BJ (cell line): ENCODE measurements around the gene KIDINS220. TPM values are rescaled to one million over a fixed set of nuclear protein-coding genes. Genes with fewer than 3 reads are reported as not detected.

Experiments
- CTCF ChIA-PET: fragments of 350-600 bp; formaldehyde crosslinking; extraction: SDS; loops from one replicate; lab custom pipeline; 2021; ENCODE audit warnings: antibody characterized with exemption, inconsistent platforms; lab: Yijun Ruan, JAX
- POLR2A ChIA-PET: fragments of 300-600 bp; sonication (Branson Sonifier 250); formaldehyde crosslinking; extraction: SDS; loops from one replicate; lab custom pipeline; 2021; ENCODE audit warnings: antibody characterized with exemption; lab: Charles Lee
- DNase-seq: peaks from one replicate; pipeline ENCODE4 v3.0.0-alpha.2; 2011; ENCODE audit warnings: low read depth
- H3K27me3 ChIP-seq: 2 replicates; pipeline ENCODE4 v1.6.0; 2011; ENCODE audit warnings: low read length; ENCODE audit not compliant: control insufficient read depth, insufficient read depth
- H3K36me3 ChIP-seq: 2 replicates; pipeline ENCODE4 v1.5.1; 2011; ENCODE audit warnings: low read length; ENCODE audit not compliant: control insufficient read depth, insufficient read depth
- H3K4me3 ChIP-seq: 2 replicates; pipeline ENCODE4 v1.5.1; 2011; ENCODE audit warnings: low read depth, mild to moderate bottlenecking, control low read depth, low read length
- CTCF ChIP-seq: IDR thresholded peaks from 2 replicates; pipeline ENCODE4 v1.5.1; 2011; ENCODE audit warnings: low read depth, mild to moderate bottlenecking, control low read depth, inconsistent platforms, low read length, moderate library complexity; ENCODE audit not compliant: insufficient read depth
- polyA plus RNA-seq: library from polyadenylated mRNA; depleted of rRNA; stranded (reverse); fragments of >200 nt; gene quantifications from 2 replicates; pipeline ENCODE4 v1.2.3, GENCODE V29; 2011

Gene KIDINS220
- polyA plus RNA-seq, 1 experiment, result 34.8 TPM

- Histone ChIP-seq H3K36me3 (peaks cover 14% of the 10 kb centered on the region), H3K27me3 (no peaks in the 10 kb centered on the region), H3K4me3 (no peak overlapping the region)
- no peak for TF ChIP-seq CTCF
- ChIA-PET CTCF (no interaction called here), POLR2A (no interaction called here)
- no peak for DNase-seq
Observed at GRCh38 chr2:8728305-8729015, 109.0 kb downstream of the KIDINS220 start.

- H3K36me3 ChIP-seq, result no peaks in the 10 kb centered on the region; the same call in none of the 2 replicates
- ChIA-PET CTCF (no interaction called here), POLR2A (no interaction called here)
- no peaks in the 10 kb centered on the region for H3K27me3 ChIP-seq
- DNase-seq, result no peak
- no peak for TF ChIP-seq CTCF
- no peak overlapping the region for H3K4me3 ChIP-seq
Observed at GRCh38 chr2:8725838-8726237, 111.6 kb downstream of the KIDINS220 start.

GRCh38 chr2:8722986-8723385, 114.4 kb downstream of the KIDINS220 start:
- no peak for DNase-seq
- Histone ChIP-seq H3K27me3 (no peaks in the 10 kb centered on the region), H3K4me3 (no peak overlapping the region), H3K36me3 (no peaks in the 10 kb centered on the region)
- no peak for TF ChIP-seq CTCF
- ChIA-PET POLR2A (no interaction called here), CTCF (interaction anchor here (0.6 to 3.4 kb wide), 2 partner anchors 12 to 174 kb away, joined by 3 to 11 read pairs; no protein-coding TSS in a partner anchor)

- POLR2A ChIA-PET, result no interaction called here
- no peak for DNase-seq
- Histone ChIP-seq H3K36me3 (no peaks in the 10 kb centered on the region), H3K27me3 (no peaks in the 10 kb centered on the region), H3K4me3 (no peak overlapping the region)
- no peak for TF ChIP-seq CTCF
- CTCF ChIA-PET, result interaction anchor here (0.8 kb wide), 1 partner anchor 22 kb away, joined by 5 read pairs; no protein-coding TSS in a partner anchor
Observed at GRCh38 chr2:8721410-8721809, 116.0 kb downstream of the KIDINS220 start.

- CTCF ChIA-PET, result interaction anchor here (1.1 kb wide), 1 partner anchor 12 kb away, joined by 3 read pairs; no protein-coding TSS in a partner anchor
- POLR2A ChIA-PET, result no interaction called here
- TF ChIP-seq CTCF, result no peak
- no peaks in the 10 kb centered on the region for H3K36me3 ChIP-seq
- no peak for DNase-seq
- no peak overlapping the region for H3K4me3 ChIP-seq
- H3K27me3 ChIP-seq, result no peaks in the 10 kb centered on the region
Observed at GRCh38 chr2:8720741-8721140, 116.7 kb downstream of the KIDINS220 start.
